Cardiac muscle cell (in vitro differentiated cells and primary cell): Measurements from ENCODE around the gene UBE2N. TPM values are rescaled to one million over a fixed set of nuclear protein-coding genes. Genes with fewer than 3 reads are reported as not detected.

ENCODE experiments used
- DNase-seq, 2 donors: peaks; one replicate each; pipeline versions ENCODE4 v3.0.0 to v3.0.0-alpha.2; 2010 to 2017; ENCODE audit warnings: low read depth in 1 of 2, low spot score in 1 of 2
- H3K27ac ChIP-seq: fragments of 200-600 bp; sonication (generic); 2 replicates; pipeline ENCODE4 v1.5.1; 2016
- H3K27me3 ChIP-seq: fragments of 200-600 bp; sonication (generic); 2 replicates; pipeline ENCODE4 v1.6.0; 2016; ENCODE audit warnings: control low read depth
- H3K36me3 ChIP-seq: fragments of 200-600 bp; sonication (generic); 2 replicates; pipeline ENCODE4 v1.5.1; 2016; ENCODE audit warnings: control low read depth
- H3K4me1 ChIP-seq: fragments of 200-600 bp; sonication (generic); 2 replicates; pipeline ENCODE4 v1.8.1; 2017; ENCODE audit warnings: low read depth, mild to moderate bottlenecking, mixed run types
- H3K4me3 ChIP-seq: fragments of 200-600 bp; sonication (generic); 2 replicates; pipeline ENCODE4 v1.5.1; 2016; ENCODE audit warnings: mild to moderate bottlenecking
- H3K9me3 ChIP-seq: fragments of 200-600 bp; sonication (generic); 2 replicates; pipeline ENCODE4 v1.5.1; 2017; ENCODE audit warnings: low read depth, mild to moderate bottlenecking, control low read depth
- polyA plus RNA-seq: library from polyadenylated mRNA; unstranded; fragments of >200 nt; fragmentation: Nextera tagmentation; extraction: Ambion mirVana; gene quantifications from 2 replicates; pipeline ENCODE4 v1.2.1, GENCODE V29; 2016
- total RNA-seq: library from RNA; depleted of rRNA; stranded (reverse); fragments of >200 nt; gene quantifications from 2 replicates; pipeline ENCODE4 v1.2.3, GENCODE V29; 2016
- TF ChIP-seq, protein P1 (sequence below): IDR thresholded peaks from 2 replicates; pipeline ENCODE4 v1.5.1; 2012; ENCODE audit warnings: low read depth, mild to moderate bottlenecking, low read length

The UBE2N gene
- total and polyA plus RNA-seq, 2 experiments from 2014 or later, result 17.2 to 168 TPM

- Histone ChIP-seq H3K36me3 (no peaks in the 10 kb centered on the region), H3K27ac (no peak overlapping the region), H3K9me3 (no peaks in the 10 kb centered on the region), H3K4me1 (peaks cover 5% of the 10 kb centered on the region), H3K4me3 (no peak overlapping the region), H3K27me3 (peaks cover 21% of the 10 kb centered on the region)
- DNase-seq, result no peak
- TF ChIP-seq, protein P1, sequence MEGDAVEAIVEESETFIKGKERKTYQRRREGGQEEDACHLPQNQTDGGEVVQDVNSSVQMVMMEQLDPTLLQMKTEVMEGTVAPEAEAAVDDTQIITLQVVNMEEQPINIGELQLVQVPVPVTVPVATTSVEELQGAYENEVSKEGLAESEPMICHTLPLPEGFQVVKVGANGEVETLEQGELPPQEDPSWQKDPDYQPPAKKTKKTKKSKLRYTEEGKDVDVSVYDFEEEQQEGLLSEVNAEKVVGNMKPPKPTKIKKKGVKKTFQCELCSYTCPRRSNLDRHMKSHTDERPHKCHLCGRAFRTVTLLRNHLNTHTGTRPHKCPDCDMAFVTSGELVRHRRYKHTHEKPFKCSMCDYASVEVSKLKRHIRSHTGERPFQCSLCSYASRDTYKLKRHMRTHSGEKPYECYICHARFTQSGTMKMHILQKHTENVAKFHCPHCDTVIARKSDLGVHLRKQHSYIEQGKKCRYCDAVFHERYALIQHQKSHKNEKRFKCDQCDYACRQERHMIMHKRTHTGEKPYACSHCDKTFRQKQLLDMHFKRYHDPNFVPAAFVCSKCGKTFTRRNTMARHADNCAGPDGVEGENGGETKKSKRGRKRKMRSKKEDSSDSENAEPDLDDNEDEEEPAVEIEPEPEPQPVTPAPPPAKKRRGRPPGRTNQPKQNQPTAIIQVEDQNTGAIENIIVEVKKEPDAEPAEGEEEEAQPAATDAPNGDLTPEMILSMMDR, result no peak
Observed at GRCh38 chr12:93451423-93452158, 9.8 kb upstream of the UBE2N start.

DNA sequence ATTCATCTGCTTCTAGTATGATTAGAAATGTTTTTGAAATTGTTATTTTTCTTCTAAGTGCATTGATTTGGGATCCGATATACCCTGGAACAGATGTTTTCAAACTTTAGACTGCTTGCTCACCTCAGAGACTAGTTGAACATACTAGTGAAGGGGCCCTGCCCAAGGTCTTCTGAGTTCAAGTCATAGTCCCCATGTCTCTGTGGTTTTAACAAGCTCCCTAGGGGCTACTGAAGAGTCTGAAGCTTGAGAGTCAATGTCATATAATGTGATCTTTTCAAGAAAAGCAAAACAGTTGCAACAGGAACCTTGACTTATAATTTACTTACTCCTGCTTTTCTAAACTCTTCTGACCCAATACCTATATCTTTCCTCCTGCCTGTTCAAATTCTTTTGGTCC lies 7.5 kb upstream of the UBE2N start:
- Histone ChIP-seq H3K4me1 (peaks cover 5% of the 10 kb centered on the region), H3K9me3 (no peaks in the 10 kb centered on the region), H3K27me3 (peaks cover 25% of the 10 kb centered on the region), H3K4me3 (no peak overlapping the region), H3K27ac (no peak overlapping the region), H3K36me3 (no peaks in the 10 kb centered on the region)
- DNase-seq, result no peak
- TF ChIP-seq, protein P1, result no peak

DNA sequence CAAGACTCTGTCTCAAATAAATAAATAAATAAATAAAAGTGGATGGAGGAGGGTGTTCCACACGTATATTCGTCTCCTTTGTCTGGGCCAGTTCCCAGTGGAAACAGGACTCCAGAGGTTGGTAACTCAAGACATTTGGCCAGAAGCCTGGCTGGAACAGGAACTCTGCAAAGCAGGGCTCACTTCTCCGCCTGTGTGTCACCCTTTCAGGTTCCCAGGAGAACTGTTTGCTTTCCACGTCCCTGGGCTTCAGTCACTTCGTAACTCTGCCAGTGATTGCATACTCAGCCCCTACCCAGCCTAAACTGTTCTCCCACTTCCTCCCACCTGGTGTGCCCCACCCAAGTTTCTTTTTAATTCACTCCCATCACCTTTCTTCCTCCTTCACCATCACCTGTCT lies 7.0 kb upstream of the UBE2N start:
- no peak overlapping the region for H3K27ac ChIP-seq
- TF ChIP-seq, protein P1, result no peak
- no peaks in the 10 kb centered on the region for H3K36me3 ChIP-seq
- H3K4me3 ChIP-seq, result no peak overlapping the region
- peaks cover 20% of the 10 kb centered on the region for H3K27me3 ChIP-seq
- no peak for DNase-seq
- H3K4me1 ChIP-seq, result peaks cover 5% of the 10 kb centered on the region
- no peaks in the 10 kb centered on the region for H3K9me3 ChIP-seq

DNA sequence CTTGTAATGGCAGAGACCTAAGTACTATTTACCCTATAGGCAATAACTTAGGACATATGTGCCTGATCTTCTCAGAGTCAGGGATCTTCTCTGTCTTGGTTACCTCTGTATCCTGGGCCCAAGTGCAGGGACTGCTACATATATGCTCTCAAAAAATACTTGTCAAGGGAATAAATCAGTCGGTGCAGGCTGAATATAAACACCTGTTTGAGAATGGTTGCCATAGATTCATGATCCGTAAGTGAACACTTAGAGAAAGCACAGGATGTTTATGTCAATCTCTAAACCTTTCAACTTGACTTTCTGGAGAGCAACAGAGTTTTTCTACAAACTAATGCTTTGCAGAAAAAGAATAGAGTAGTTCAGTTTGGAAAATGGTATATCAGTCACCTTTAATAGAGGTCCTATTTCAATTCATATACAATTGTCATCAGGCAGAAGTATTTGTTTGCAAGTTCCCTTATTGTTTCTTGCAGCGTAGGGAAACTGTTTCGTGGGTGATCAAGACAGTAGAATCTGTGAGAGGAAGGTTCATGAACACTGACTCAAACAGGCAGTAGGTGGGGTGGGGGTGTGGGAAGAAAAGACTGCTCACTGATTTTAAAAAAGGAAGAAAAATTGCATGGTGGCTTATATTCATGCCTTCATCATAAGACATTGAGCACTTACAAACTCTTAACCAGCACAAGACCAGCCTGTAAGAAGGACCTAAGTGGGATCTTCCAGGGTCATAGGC lies 6.0 kb upstream of the UBE2N start:
- Histone ChIP-seq H3K9me3 (no peaks in the 10 kb centered on the region), H3K27ac (peak overlapping the region; percentile 0), H3K27me3 (peaks cover 15% of the 10 kb centered on the region), H3K4me1 (peaks cover 6% of the 10 kb centered on the region), H3K36me3 (no peaks in the 10 kb centered on the region), H3K4me3 (no peak overlapping the region)
- TF ChIP-seq, protein P1, result no peak
- DNase-seq, result no peak

- Histone ChIP-seq H3K27me3 (peaks cover 8% of the 10 kb centered on the region), H3K36me3 (no peaks in the 10 kb centered on the region), H3K9me3 (no peaks in the 10 kb centered on the region), H3K4me1 (peaks cover 8% of the 10 kb centered on the region), H3K27ac (no peak overlapping the region), H3K4me3 (no peak overlapping the region)
- TF ChIP-seq, protein P1, result no peak
- DNase-seq, result no peak
Observed at GRCh38 chr12:93443576-93443975, 1.8 kb upstream of the UBE2N start.
